ENCODE data around the gene RTL1.

The RTL1 gene

DNA sequence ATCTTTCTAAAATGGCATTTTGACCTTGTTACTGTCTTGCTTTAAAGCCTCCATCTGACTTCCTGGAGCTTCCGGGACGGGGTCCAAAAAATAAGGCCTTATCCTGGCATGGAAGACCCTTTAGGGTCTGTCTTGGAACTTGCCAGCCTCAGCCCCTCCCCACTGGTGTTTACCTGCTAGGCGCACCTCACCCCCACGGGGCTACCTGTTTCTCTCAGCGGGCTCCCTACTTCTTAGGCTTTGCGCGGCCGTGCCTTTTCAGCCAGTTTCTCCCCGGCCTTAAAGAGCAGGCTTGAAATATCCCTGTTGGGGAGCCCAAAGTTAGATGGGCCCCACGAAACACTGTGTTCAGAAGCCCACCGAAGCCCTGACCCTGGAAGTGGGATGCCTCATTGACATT, 5.1 kb downstream of the RTL1 start:
- DNase-seq, result no peak

DNA sequence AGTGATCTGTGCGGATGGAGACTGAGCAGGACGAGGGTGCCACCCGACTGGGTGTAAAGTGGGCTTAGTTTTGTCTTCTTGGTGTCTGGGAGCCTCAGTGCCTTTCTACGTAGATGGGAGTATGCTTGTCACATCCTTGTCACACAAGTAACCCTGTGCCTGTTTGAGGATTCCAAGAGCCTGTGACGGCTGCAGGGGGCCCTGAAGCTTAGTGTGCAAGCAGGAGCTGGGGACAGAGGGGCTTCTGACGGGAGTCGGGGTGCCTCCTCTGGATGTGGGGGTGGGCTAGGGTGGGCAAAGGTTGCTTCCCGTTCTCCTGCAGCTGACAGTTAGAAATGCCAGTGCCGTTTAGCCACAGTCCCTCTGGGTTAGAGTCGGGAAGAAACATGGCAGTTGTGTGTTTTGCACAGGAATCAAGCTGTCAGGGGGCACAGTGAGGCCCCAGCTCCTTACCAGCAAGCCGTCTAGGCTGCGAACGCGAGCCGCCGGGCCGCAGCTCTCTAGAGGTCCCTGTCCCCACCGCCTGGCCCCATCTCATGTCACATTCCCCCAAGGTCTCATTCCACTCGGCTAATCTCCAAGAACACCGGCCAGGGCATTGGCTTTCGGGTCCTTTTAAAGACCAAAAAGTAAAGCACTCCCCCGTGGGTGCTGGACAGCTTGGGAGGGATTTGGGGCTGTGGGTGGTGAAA, 7.0 kb downstream of the RTL1 start:
- DNase-seq, result no peak

DNA sequence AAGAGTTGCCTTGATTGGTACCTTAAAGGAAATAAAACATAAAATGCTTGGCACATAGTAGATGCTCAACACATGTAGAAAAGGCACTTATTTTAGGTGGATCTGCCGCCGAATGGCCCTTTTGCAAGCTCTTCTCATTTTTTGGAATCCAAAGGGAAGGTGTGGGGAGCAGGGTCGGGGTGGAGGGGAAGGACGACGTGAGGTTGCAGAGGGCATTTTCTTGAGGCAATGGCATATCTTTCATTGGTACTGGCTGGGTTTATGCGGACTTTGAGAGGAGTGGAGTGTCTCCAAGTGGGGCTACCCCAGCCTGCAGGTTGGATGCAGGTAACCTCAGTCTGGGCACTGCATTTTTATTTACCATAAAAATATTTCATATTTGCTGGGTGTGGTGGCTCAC, 8.1 kb downstream of the RTL1 start:
- no peak for DNase-seq

DNA sequence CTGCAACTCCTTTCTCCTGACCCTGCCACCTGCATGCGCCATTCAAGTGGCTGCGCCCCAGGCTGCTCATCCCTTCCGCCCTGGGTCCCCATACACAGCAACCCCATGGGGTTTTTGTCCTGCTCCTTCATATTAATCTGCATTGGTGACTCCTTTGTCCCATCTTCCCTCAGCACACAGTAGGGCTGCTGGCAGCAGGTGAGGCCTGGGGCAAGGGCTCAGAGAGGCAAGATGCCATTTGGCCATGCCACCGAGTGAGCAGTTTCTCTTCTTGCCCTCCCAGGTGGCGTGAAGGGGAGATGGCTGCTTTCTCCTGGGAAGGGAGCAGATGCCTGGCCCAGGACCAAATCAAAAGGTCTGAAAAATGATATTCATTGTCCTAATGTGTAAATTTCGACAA, 9.1 kb downstream of the RTL1 start:
- no peak for DNase-seq

GRCh38 chr14:100893760-100894159, 9.8 kb downstream of the RTL1 start:
- DNase-seq, result no peak

- no peak for DNase-seq
These were observed 10.3 kb downstream of the RTL1 start for GRCh38 chr14:100893228-100893601.

GRCh38 chr14:100892496-100893227, 10.9 kb downstream of the RTL1 start:
- no peak for DNase-seq

DNA sequence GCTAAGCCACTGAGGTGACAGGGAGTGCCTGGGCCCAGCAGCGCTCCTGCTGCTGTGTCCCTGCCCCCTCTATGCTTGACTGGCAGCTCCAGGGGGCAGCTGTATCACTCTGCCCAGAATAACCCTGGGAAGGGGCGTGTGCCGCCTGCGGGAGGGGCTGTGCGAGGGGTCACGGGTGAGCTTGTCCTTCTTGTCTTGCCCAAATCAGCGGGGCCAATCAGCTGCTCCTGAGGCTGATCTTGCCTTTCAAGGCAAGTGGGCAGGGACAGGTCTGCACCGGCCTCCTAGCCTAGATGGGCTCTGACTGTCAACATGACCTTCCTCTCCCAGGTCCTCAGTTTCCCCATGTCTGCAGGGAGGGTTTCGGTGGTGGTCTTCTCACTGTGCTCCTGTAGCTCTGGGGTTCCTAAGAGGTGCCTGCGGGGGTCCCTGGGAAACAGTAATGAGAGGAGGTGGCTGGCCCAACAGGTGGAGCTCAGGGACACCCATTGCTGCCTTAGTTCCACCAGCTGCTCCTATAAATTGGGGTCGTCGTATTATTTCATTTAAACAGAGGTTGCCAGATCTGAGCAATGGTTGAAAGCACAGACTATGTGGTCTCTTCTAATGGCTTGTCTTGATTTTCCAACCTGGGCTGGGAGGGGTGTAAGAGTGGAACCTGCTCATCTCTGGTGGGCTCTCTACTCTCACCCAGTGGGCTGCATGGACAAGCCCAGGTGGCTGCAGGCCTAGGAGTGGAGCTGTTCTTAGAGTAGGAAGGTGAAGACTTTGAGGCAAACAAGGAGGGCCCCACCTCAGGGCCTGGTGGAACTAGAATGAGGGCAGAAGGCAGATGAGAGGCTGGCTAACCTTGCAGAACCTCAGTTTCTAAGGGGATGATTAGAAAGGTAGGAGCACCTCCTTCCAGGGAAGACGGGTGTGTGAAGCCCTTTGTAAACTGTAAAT, 11.7 kb downstream of the RTL1 start:
- DNase-seq, result no peak

DNA sequence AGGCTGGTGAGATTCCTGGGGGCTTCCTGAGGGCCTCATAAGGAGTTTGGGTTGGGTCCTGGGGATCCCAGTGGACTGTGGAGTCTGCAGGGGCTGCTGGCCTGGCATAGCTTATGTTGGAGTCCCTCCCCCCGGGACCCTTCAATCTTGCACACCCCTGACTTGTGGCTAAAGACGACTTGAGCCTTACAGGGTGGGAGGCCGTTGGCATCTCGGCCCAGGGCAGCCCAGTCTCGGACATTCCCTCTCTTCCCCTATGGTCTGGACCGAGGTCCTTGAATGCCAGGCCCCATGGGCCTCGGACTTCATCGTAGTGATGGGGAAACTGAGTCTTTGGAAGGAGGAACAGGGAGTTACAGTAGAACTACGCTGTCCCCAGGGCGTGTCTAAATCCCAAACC, 12.5 kb downstream of the RTL1 start:
- no peak for DNase-seq

DNA sequence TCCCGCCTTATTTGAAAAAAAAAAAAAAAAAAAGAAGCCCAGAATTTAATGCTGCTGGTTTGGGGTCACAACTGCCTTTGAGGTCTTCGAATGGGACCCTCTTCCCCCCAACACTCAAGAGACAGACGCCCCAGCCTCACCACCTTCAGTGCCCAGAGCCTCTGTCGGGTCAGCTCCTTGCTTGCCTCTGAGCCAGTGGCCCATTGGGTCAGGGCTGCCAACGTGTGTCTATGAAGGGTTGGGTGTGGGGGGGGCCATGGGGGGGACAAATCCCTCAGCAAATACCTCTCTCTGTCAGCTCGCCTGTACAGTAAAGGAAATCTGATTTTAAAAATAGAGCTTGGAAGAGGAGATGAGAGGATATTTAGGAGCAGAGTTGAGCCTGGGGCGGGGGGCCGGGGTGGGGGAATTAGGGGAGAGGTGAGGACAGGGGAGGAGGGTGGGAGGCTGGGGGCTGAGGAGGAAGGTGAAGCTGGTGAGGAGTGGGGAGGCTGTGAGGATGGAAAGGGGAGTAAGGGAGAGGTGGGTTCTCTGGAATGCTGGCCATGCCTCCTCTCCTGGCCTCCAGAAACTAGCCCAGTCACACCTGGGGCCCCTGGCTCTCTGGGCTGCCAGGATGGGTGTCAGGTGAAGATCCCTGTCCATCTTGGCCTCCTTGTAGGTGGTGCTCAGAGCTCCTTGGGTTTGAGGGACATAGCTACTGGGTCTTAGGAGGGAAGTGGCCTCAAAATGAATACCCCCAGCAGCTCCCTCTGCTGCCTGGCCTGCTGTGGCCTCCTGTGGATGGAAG, 13.3 kb downstream of the RTL1 start:
- no peak for DNase-seq

DNA sequence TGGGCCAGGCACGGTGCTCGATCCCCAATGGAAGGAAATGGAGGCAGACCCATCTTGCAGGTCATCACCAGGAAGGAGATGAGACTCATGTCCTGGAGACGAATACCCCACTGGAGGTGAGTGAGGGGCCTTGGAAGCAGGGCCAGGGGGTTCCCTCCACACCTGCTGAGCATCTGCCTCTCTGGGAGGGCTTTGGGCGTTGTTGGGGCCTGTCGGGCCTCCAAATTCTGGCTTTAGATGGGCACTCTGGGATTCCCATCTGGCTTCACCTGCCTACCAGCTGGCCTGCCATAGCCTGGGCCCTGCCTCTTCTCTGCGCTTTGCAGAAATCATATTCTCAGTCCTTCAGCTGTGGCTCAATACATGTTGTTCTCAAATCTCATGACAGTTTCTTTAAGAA, 13.9 kb downstream of the RTL1 start:
- DNase-seq, result no peak

GRCh38 chr14:100888789-100889315, 14.7 kb downstream of the RTL1 start:
- no peak for DNase-seq

- DNase-seq, result no peak
These were observed 15.7 kb downstream of the RTL1 start for GRCh38 chr14:100887728-100888335.

GRCh38 chr14:100885617-100886016, 17.9 kb downstream of the RTL1 start:
- no peak for DNase-seq

- DNase-seq, result no peak
These were observed 18.3 kb downstream of the RTL1 start for GRCh38 chr14:100885196-100885595.

GRCh38 chr14:100884456-100884855, 19.1 kb downstream of the RTL1 start:
- DNase-seq, result no peak

DNA sequence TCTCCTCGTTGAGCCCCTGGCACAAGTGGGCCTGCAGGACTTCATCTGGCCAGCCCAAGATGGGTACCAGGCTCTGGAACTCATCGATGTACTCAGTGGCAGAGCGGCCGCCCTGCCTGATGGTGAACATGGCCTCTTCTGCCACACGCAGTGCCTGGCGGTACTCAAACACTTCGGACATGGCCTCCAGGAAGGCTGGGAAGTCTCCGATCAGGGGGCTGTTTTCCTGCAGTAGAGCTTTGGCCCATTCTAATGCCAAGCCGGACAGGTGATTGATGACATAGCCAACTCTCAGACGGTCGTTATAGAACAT, 19.8 kb downstream of the RTL1 start:
- no peak for DNase-seq

- no peak for DNase-seq
These were observed 20.3 kb downstream of the RTL1 start for GRCh38 chr14:100882991-100883788.

- no peak for DNase-seq
These were observed 21.2 kb downstream of the RTL1 start for GRCh38 chr14:100882026-100882967.
